Measurements from ENCODE around the gene SPTBN1.

Gene SPTBN1

GRCh38 chr2:54653572-54654204, 197.6 kb downstream of the SPTBN1 start:
- DNase-seq (ENCODE audit: low spot score): no peak

- DNase-seq (ENCODE audit: low spot score): no peak
Measured at GRCh38 chr2:54655046-54655809, 199.1 kb downstream of the SPTBN1 start.

- no peak for DNase-seq (ENCODE audit: low spot score)
Measured at GRCh38 chr2:54656863-54657262, 200.7 kb downstream of the SPTBN1 start.

- no peak for DNase-seq (ENCODE audit: low spot score)
Measured at GRCh38 chr2:54657664-54658083, 201.5 kb downstream of the SPTBN1 start.

- no peak for DNase-seq (ENCODE audit: low spot score)
Measured at GRCh38 chr2:54658564-54659071, 202.5 kb downstream of the SPTBN1 start.

GRCh38 chr2:54659527-54659926, 203.4 kb downstream of the SPTBN1 start:
- DNase-seq (ENCODE audit: low spot score): no peak

- no peak for DNase-seq (ENCODE audit: low spot score)
Measured at GRCh38 chr2:54660752-54661151, 204.6 kb downstream of the SPTBN1 start.

- DNase-seq (ENCODE audit: low spot score): no peak
Measured at GRCh38 chr2:54663424-54664030, 207.4 kb downstream of the SPTBN1 start.

- no peak for DNase-seq (ENCODE audit: low spot score)
Measured at GRCh38 chr2:54664238-54664786, 208.2 kb downstream of the SPTBN1 start.

GRCh38 chr2:54665436-54665856, 209.3 kb downstream of the SPTBN1 start:
- DNase-seq (ENCODE audit: low spot score): peak; percentile 42

GRCh38 chr2:54666131-54666633, 210.1 kb downstream of the SPTBN1 start:
- peak; percentile 51 for DNase-seq (ENCODE audit: low spot score)

GRCh38 chr2:54666634-54667265, 210.6 kb downstream of the SPTBN1 start:
- no peak for DNase-seq (ENCODE audit: low spot score)

- no peak for DNase-seq (ENCODE audit: low spot score)
Measured at GRCh38 chr2:54667266-54667639, 211.1 kb downstream of the SPTBN1 start.

- DNase-seq (ENCODE audit: low spot score): no peak
Measured at GRCh38 chr2:54667726-54668650, 211.9 kb downstream of the SPTBN1 start.

- no peak for DNase-seq (ENCODE audit: low spot score)
Measured at GRCh38 chr2:54668711-54669110, 212.6 kb downstream of the SPTBN1 start.

GRCh38 chr2:54669677-54670484, 213.8 kb downstream of the SPTBN1 start:
- DNase-seq (ENCODE audit: low spot score): peak; percentile 35

- no peak for DNase-seq (ENCODE audit: low spot score)
Measured at GRCh38 chr2:54670485-54671009, 214.4 kb downstream of the SPTBN1 start.

GRCh38 chr2:54671010-54671409, 214.9 kb downstream of the SPTBN1 start:
- no peak for DNase-seq (ENCODE audit: low spot score)

- no peak for DNase-seq (ENCODE audit: low spot score)
Measured at GRCh38 chr2:54671875-54672589, 215.9 kb downstream of the SPTBN1 start.
